ENCODE measurements around the gene CALR. TPM values are rescaled to one million over a fixed set of nuclear protein-coding genes. Genes with fewer than 3 reads are reported as not detected.

CALR gene
- polyA plus RNA-seq, 1 of the 3 experiments (the other 2 are of a cell fraction) = 1,334 TPM

- peaks cover 53% of the 10 kb centered on the region for H3K79me2 ChIP-seq (ENCODE audit: insufficient read depth)
- H3K36me3 ChIP-seq (replicated peaks in 1 of 2; ENCODE audit: control insufficient read depth in 1 of 2, insufficient read depth in 2 of 2, low read length in 1 of 2) = peaks cover 36 to 61% of the 10 kb centered on the region in 2 experiments
- no peaks in the 10 kb centered on the region for H3K9me2 ChIP-seq
- TF ChIP-seq USF1 (IDR thresholded peaks at IDR 0.05; ENCODE audit: borderline replicate concordance, low read depth) = no peak
- no peak for TF ChIP-seq ELF1 (IDR thresholded peaks at IDR 0.05)
- no peak for TF ChIP-seq TCF12 (IDR thresholded peaks at IDR 0.05)
- TF ChIP-seq REST (IDR thresholded peaks at IDR 0.05; ENCODE audit: low read depth, low read length) = no peak
- TF ChIP-seq CTCF (IDR thresholded peaks at IDR 0.05) = no peak
- no peak for TF ChIP-seq FOSL2 (IDR thresholded peaks at IDR 0.05; ENCODE audit: borderline replicate concordance, low read depth)
- TF ChIP-seq IRF3 (IDR thresholded peaks at IDR 0.05; ENCODE audit: low read depth, low read length) = no peak
- TF ChIP-seq EZH2phosphoT487 (IDR thresholded peaks at IDR 0.05; ENCODE audit: borderline replicate concordance, low read depth) = no peak
- no peak for TF ChIP-seq SMC3 (IDR thresholded peaks at IDR 0.05; ENCODE audit: low read depth, low read length)
- H3K27me3 ChIP-seq (ENCODE audit: insufficient read depth) = no peaks in the 10 kb centered on the region
- no peaks in the 10 kb centered on the region for H3K9me3 ChIP-seq
- H3K27ac ChIP-seq (ENCODE audit: low read depth in 2 of 2, low read length in 1 of 2) = peak overlapping the region; percentile 7 to 14; a peak in 3 of 4 replicates
- ChIA-PET CTCF (no interaction called here), POLR2A (interaction anchor here (0.8 kb wide), 1 partner anchor 8 kb away, joined by 3 read pairs; no protein-coding TSS in a partner anchor)
- H3K9ac ChIP-seq = peak overlapping the region; percentile 98; the same call in 1 of the 2 replicates
- no peak overlapping the region for H2AFZ ChIP-seq (ENCODE audit: low read depth)
- peak overlapping the region; percentile 97 for H3K4me2 ChIP-seq
- H4K20me1 ChIP-seq (ENCODE audit: insufficient read depth) = peaks cover 33% of the 10 kb centered on the region
- 94% methylated on average over 2 of the region's 2 CpGs for WGBS (ENCODE audit: low lambda C conversion rate)
- H3K4me3 ChIP-seq (ENCODE audit: low read depth in 2 of 2, low read length in 1 of 2) = peak overlapping the region; percentile 89 to 97; a peak in 3 of 4 replicates
- H3K4me1 ChIP-seq (ENCODE audit: control insufficient read depth in 1 of 2, insufficient read depth in 2 of 2, low read depth in 1 of 2, low read length in 1 of 2) = peaks cover 19 to 34% of the 10 kb centered on the region in 2 experiments; a peak in 3 of 4 replicates
- H3F3A ChIP-seq (replicated peaks; ENCODE audit: insufficient read depth) = peaks cover 57% of the 10 kb centered on the region
- no peak for DNase-seq
Observed at GRCh38 chr19:12940897-12941296, 2.5 kb downstream of the CALR start.

Data from SK-N-SH (cell line).